Measurements from ENCODE around the gene IQSEC2. TPM values are rescaled to one million over a fixed set of nuclear protein-coding genes. Genes with fewer than 3 reads are reported as not detected.

The IQSEC2 gene
- total and polyA plus RNA-seq, 9 of the 15 experiments (the other 6 are each of a cell fraction or from before 2014, with no cell fraction given) = 2.7 to 41.8 (median 20.1) TPM

DNA sequence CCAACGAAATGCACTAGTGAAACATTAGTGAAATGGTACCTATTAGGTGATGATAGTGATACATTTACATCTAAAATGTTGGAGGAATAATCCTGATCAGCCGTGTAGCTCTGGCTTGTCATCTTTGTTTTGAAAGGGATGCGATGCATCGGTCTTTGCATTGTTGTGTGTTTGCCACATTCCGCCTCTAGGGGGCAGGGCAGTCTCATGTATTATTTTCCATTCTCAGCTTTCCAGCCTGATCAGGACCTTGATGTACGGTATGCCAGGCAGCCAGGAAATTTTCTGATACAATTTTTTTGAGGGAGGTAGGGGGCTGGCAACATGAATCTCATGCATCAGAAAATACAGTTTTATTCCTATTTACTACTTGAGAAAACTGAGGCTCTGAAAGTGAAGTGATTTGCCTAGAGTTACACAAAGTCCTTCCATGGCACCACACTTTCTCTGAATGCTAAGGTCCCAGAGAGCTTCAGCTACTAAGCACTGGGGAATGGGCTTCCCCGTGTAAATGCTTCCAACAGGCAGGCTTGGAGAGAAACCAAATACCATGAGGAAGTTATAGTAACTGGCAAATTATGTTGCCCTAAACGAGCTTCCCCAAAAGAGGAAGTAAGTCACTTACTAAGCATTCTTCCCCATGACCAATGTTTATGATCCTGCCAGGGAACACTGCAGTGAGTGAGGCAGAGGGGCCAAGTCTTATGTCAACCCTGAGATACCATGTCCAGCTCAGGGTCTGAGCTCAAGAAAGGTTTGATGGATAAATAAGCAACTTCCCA is 31.8 kb upstream of the IQSEC2 start:
- H3K36me3 ChIP-seq (ENCODE audit: control insufficient read depth, insufficient read depth, low read length) = no peaks in the 10 kb centered on the region
- FAIRE-seq = peak; percentile 86
- intact Hi-C loops (cut with micrococcal nuclease) (loop anchor here (10.0 kb wide), 1 partner anchor 522 kb away; no protein-coding TSS in a partner anchor), in situ Hi-C loops (cut with MboI) (no loop called here)
- no peaks in the 10 kb centered on the region for H3K27me3 ChIP-seq (ENCODE audit: control insufficient read depth in 2 of 2, insufficient read depth in 2 of 2, low read length in 2 of 2)
- CTCF ChIA-PET (ENCODE audit: low intra/inter-chr PET ratio) = interaction anchor here (0.6 to 2.3 kb wide), 3 partner anchors 123 to 1217 kb away, joined by 5 to 10 read pairs (median 7); partner anchors contain the start of gene GNL3L
- no peak overlapping the region; the same call in 2 of the 3 replicates for H3K27ac ChIP-seq (ENCODE audit: extremely low read depth, low read depth, low read length)
- H3K4me1 ChIP-seq (replicated peaks in 1 of 2; ENCODE audit: control insufficient read depth in 2 of 2, insufficient read depth in 2 of 2, low read length in 2 of 2) = peaks cover 15 to 24% of the 10 kb centered on the region in 2 experiments; a peak in 4 of 5 replicates
- peak; percentile 58 to 71 (median 61) for DNase-seq (ENCODE audit: extremely low read depth in 1 of 4, low spot score in 3 of 4)
- ATAC-seq = peak; percentile 67
- POLR2A ChIA-PET = interaction anchor here (0.6 to 1.1 kb wide), 5 partner anchors 99 to 220 kb away, joined by 3 to 4 read pairs (median 3); no protein-coding TSS in a partner anchor
- no peak overlapping the region for H3K4me3 ChIP-seq
- 0 out of 2 replicates have a peak, but pooled peaks cover 2% of the 10 kb centered on the region for H4K20me1 ChIP-seq (replicated peaks; ENCODE audit: control insufficient read depth, insufficient read depth, low read length)
- no TSS peak for BruUV-seq (replicated peaks)
- no peaks in the 10 kb centered on the region for H3K9me1 ChIP-seq (ENCODE audit: control insufficient read depth, insufficient read depth, low read length)
- WGBS (ENCODE audit: insufficient coverage, low coverage, missing lambda C conversion rate) = 4% methylated on average over 5 of the region's 8 CpGs
- peak overlapping the region; percentile 23 for H3K4me2 ChIP-seq (ENCODE audit: insufficient read depth, low read length)
- H3K79me2 ChIP-seq (ENCODE audit: control insufficient read depth, insufficient read depth, low read length) = no peaks in the 10 kb centered on the region
- peak overlapping the region; percentile 76 for H2AFZ ChIP-seq (ENCODE audit: low read depth, low read length)
- no peaks in the 10 kb centered on the region for H3K9me3 ChIP-seq (replicated peaks; ENCODE audit: control insufficient read depth, insufficient read depth, low read depth, low read length)
- H3K9ac ChIP-seq (ENCODE audit: insufficient read depth in 1 of 2, low read depth in 2 of 2, low read length in 2 of 2) = no peak overlapping the region
- TF ChIP-seq STAG1 (CRISPR knock-in tag; IDR thresholded peaks at IDR 0.05; ENCODE audit: borderline replicate concordance) = peak; percentile 55; the same call in 1 of the 2 replicates
- TF ChIP-seq, protein P1, sequence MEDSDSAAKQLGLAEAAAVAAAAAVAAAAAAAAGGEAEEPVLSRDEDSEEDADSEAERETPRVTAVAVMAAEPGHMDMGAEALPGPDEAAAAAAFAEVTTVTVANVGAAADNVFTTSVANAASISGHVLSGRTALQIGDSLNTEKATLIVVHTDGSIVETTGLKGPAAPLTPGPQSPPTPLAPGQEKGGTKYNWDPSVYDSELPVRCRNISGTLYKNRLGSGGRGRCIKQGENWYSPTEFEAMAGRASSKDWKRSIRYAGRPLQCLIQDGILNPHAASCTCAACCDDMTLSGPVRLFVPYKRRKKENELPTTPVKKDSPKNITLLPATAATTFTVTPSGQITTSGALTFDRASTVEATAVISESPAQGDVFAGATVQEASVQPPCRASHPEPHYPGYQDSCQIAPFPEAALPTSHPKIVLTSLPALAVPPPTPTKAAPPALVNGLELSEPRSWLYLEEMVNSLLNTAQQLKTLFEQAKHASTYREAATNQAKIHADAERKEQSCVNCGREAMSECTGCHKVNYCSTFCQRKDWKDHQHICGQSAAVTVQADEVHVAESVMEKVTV (CRISPR knock-in tag; IDR thresholded peaks at IDR 0.05) = peak; percentile 55
- TF ChIP-seq, protein P2, sequence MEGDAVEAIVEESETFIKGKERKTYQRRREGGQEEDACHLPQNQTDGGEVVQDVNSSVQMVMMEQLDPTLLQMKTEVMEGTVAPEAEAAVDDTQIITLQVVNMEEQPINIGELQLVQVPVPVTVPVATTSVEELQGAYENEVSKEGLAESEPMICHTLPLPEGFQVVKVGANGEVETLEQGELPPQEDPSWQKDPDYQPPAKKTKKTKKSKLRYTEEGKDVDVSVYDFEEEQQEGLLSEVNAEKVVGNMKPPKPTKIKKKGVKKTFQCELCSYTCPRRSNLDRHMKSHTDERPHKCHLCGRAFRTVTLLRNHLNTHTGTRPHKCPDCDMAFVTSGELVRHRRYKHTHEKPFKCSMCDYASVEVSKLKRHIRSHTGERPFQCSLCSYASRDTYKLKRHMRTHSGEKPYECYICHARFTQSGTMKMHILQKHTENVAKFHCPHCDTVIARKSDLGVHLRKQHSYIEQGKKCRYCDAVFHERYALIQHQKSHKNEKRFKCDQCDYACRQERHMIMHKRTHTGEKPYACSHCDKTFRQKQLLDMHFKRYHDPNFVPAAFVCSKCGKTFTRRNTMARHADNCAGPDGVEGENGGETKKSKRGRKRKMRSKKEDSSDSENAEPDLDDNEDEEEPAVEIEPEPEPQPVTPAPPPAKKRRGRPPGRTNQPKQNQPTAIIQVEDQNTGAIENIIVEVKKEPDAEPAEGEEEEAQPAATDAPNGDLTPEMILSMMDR (IDR thresholded peaks at IDR 0.05 in 2 of 3, conservative IDR thresholded peaks at IDR 0.05 in 1 of 3; ENCODE audit: insufficient read depth in 2 of 3, low read depth in 1 of 3, low read length in 3 of 3) = peak; percentile 62 to 78 (median 73)
- TF ChIP-seq CREM (IDR thresholded peaks at IDR 0.05; ENCODE audit: low read depth) = 0 out of 2 replicates have a peak, but pooled peaks have one; percentile 17
- TF ChIP-seq GATAD2A (IDR thresholded peaks at IDR 0.05) = no peak
- peak; percentile 24; the same call in 1 of the 2 replicates for TF ChIP-seq TEAD4 (IDR thresholded peaks at IDR 0.05; ENCODE audit: low read length)
- TF ChIP-seq TEAD4 (CRISPR knock-in tag; IDR thresholded peaks at IDR 0.05; ENCODE audit: borderline replicate concordance) = no peak
- no peak for TF ChIP-seq SIX5 (IDR thresholded peaks at IDR 0.05; ENCODE audit: borderline replicate concordance in 1 of 2, insufficient read depth in 1 of 2, low read depth in 1 of 2, low read length in 2 of 2)
- TF ChIP-seq SMC3 (conservative IDR thresholded peaks at IDR 0.05; ENCODE audit: insufficient read depth, low read depth, low read length) = peak; percentile 49; the same call in 1 of the 2 replicates
- TF ChIP-seq TEAD1 (CRISPR knock-in tag; IDR thresholded peaks at IDR 0.05) = peak in 1 of 2 experiments; percentile 52; a peak in 1 of 4 replicates
- TF ChIP-seq NFE2 (IDR thresholded peaks at IDR 0.05; ENCODE audit: low read depth) = 0 out of 2 replicates have a peak, but pooled peaks have one; percentile 11
- TF ChIP-seq KDM2B (CRISPR knock-in tag; IDR thresholded peaks at IDR 0.05) = no peak
- no peak for TF ChIP-seq POLR2AphosphoS2 (IDR thresholded peaks at IDR 0.05; ENCODE audit: low read length)
- TF ChIP-seq, protein P3, sequence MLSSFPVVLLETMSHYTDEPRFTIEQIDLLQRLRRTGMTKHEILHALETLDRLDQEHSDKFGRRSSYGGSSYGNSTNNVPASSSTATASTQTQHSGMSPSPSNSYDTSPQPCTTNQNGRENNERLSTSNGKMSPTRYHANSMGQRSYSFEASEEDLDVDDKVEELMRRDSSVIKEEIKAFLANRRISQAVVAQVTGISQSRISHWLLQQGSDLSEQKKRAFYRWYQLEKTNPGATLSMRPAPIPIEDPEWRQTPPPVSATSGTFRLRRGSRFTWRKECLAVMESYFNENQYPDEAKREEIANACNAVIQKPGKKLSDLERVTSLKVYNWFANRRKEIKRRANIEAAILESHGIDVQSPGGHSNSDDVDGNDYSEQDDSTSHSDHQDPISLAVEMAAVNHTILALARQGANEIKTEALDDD (IDR thresholded peaks at IDR 0.05) = peak; percentile 78
- no peak for TF ChIP-seq CBX8 (IDR thresholded peaks at IDR 0.05; ENCODE audit: borderline replicate concordance, extremely low read depth, low read depth, low read length, poor library complexity, severe bottlenecking)
- TF ChIP-seq HDAC2 (IDR thresholded peaks at IDR 0.05) = no peak
- TF ChIP-seq KDM1A (IDR thresholded peaks at IDR 0.05) = peak in 1 of 2 experiments; percentile 12; a peak in 1 of 4 replicates

Measured in K562 (cell line).